Tibial artery (tissue), 4 donors: Measurements from ENCODE around the gene UBQLN1.

Experiments used
- DNase-seq, 2 donors: peaks; one replicate each; pipeline ENCODE4 v3.0.0-alpha.2; 2019
- H3K27ac ChIP-seq, 2 donors: fragments of 200-600 bp; sonication (generic) in 1 of 2; 1 replicate in 1 of 2; 2 replicates in 1 of 2; pipeline ENCODE4 v1.5.1; 2018 to 2019; ENCODE audit warnings: mild to moderate bottlenecking in 1 of 2
- H3K27me3 ChIP-seq, 2 donors: fragments of 200-600 bp; sonication (generic) in 1 of 2; one replicate each; pipeline versions ENCODE4 v1.5.1 to v1.6.0; 2016 to 2019
- H3K36me3 ChIP-seq, 3 donors: fragments of 200-600 bp; sonication (generic) in 2 of 3; one replicate each; pipeline ENCODE4 v1.5.1; 2016 to 2019; ENCODE audit warnings: mild to moderate bottlenecking in 2 of 3
- H3K4me1 ChIP-seq, 4 donors: fragments of 200-600 bp; sonication (generic) in 2 of 4; 1 replicate in 3 of 4; 2 replicates in 1 of 4; pipeline ENCODE4 v1.5.1; 2016 to 2019
- H3K4me3 ChIP-seq, 2 donors: fragments of 200-600 bp; sonication (generic) in 1 of 2; 1 replicate in 1 of 2; 2 replicates in 1 of 2; pipeline ENCODE4 v1.5.1; 2018 to 2019; ENCODE audit warnings: mild to moderate bottlenecking in 2 of 2
- H3K9me3 ChIP-seq, 3 donors: fragments of 200-600 bp; sonication (generic) in 1 of 3; one replicate each; pipeline ENCODE4 v1.5.1; 2016 to 2019
- intact Hi-C: fragments of 100-400 bp; cut with DNase I; formaldehyde crosslinking; loops from one replicate; pipeline ENCODE4 v1.15.0; 2023; ENCODE audit warnings: low total_unique reads
- TF ChIP-seq, protein P1 (sequence below), 2 experiments: fragments of 200-600 bp in 1 of 2; fragments of 450-650 bp in 1 of 2; IDR thresholded peaks; one replicate each; pipeline ENCODE4 v1.5.1; 2017 to 2019; ENCODE audit warnings: antibody characterized with exemption in 2 of 2, mild to moderate bottlenecking in 1 of 2, moderate library complexity in 1 of 2

UBQLN1 gene

DNA sequence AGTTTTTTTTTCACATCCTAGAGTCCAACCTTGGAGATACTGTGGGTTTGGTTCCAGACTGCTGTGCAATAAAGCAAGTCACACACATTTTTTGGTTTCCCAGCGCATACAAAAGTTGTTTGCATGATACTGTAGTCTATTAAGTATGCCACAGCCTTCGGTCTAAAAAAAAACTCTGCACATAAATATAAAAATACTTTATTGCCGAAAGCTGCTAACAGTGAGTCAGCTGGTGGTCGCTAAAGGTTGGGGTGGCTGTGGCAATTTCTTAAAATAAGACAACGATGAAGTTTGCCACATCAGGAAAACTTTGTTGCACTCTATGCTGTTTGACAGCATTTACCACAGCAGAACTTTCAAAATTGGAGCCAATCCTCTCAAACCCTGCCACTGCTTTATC lies 37.4 kb downstream of the UBQLN1 start:
- Histone ChIP-seq H3K27me3 (no peaks in the 10 kb centered on the region), H3K4me3 (no peak overlapping the region), H3K9me3 (no peaks in the 10 kb centered on the region), H3K4me1 (no peaks in the 10 kb centered on the region), H3K27ac (no peak overlapping the region), H3K36me3 (peaks cover 4 to 53% (median 19%) of the 10 kb centered on the region in 3 donors)
- TF ChIP-seq, protein P1, sequence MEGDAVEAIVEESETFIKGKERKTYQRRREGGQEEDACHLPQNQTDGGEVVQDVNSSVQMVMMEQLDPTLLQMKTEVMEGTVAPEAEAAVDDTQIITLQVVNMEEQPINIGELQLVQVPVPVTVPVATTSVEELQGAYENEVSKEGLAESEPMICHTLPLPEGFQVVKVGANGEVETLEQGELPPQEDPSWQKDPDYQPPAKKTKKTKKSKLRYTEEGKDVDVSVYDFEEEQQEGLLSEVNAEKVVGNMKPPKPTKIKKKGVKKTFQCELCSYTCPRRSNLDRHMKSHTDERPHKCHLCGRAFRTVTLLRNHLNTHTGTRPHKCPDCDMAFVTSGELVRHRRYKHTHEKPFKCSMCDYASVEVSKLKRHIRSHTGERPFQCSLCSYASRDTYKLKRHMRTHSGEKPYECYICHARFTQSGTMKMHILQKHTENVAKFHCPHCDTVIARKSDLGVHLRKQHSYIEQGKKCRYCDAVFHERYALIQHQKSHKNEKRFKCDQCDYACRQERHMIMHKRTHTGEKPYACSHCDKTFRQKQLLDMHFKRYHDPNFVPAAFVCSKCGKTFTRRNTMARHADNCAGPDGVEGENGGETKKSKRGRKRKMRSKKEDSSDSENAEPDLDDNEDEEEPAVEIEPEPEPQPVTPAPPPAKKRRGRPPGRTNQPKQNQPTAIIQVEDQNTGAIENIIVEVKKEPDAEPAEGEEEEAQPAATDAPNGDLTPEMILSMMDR (IDR thresholded peaks at IDR 0.05): no peak
- intact Hi-C loops: no loop called here
- DNase-seq: no peak

DNA sequence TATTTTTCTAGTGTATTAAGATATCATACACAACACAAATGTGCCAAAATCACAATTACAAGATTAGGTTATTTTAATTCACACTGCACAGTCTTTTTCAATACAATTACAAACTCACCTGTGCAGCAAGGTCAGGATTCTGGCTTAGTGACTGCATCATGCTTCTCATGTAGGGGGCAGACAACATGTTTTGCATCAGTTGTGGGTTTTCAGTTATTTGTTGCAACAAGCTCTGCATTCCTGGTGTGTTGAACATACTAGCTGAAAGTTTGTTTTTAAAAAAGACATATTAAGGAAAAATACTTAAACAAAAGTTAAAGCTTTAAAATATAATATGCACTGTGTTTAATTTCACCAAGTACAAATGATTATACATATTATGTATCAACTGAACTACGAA lies 38.7 kb downstream of the UBQLN1 start:
- Histone ChIP-seq H3K36me3 (peaks cover 5 to 66% (median 25%) of the 10 kb centered on the region in 3 donors), H3K27ac (no peak overlapping the region), H3K4me1 (no peaks in the 10 kb centered on the region), H3K4me3 (no peak overlapping the region), H3K9me3 (no peaks in the 10 kb centered on the region), H3K27me3 (no peaks in the 10 kb centered on the region)
- TF ChIP-seq, protein P1 (IDR thresholded peaks at IDR 0.05): no peak
- no peak for DNase-seq
- intact Hi-C loops: no loop called here

DNA sequence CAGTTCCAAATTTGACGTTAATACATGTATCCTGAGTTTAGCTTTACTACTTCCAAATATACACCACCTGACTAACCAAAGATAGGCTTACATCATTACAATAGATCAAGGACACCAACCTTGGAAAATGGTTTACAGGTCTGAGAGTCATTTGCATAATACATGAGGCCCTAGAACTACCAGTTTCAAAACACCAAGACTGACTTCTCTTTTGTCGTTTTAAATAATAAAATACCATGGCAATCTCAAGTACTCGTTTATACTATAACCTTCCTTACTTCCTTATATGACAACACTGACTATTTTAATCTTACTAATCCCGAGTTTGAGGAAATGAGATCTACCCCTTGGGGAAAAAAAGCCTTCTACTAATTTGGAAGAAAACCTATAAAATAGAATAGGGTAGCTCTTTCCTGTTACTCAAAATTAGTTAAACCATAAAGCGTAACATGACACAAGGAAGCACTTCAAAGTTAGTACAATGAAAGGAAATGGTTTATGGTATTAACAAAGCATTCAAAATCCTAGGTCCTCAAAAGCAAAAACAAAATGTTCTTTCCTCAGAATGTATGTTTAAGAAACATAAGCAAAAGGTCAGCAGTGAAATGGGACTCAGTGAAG lies 42.1 kb downstream of the UBQLN1 start:
- Histone ChIP-seq H3K27ac (no peak overlapping the region), H3K4me3 (no peak overlapping the region), H3K36me3 (peaks cover 34 to 65% (median 46%) of the 10 kb centered on the region in 3 donors), H3K27me3 (no peaks in the 10 kb centered on the region), H3K9me3 (no peaks in the 10 kb centered on the region), H3K4me1 (no peaks in the 10 kb centered on the region)
- DNase-seq: no peak
- TF ChIP-seq, protein P1 (IDR thresholded peaks at IDR 0.05): no peak
- intact Hi-C loops: no loop called here

- no peaks in the 10 kb centered on the region for H3K27me3 ChIP-seq
- DNase-seq: no peak
- no peak overlapping the region for H3K4me3 ChIP-seq
- no peaks in the 10 kb centered on the region for H3K9me3 ChIP-seq
- TF ChIP-seq, protein P1 (IDR thresholded peaks at IDR 0.05): no peak
- peaks cover 48 to 72% (median 65%) of the 10 kb centered on the region in 3 donors for H3K36me3 ChIP-seq
- intact Hi-C loops: no loop called here
- H3K4me1 ChIP-seq: no peaks in the 10 kb centered on the region
- H3K27ac ChIP-seq: no peak overlapping the region
These were observed 44.8 kb downstream of the UBQLN1 start for GRCh38 chr9:83662933-83663332.

- no peak overlapping the region for H3K27ac ChIP-seq
- intact Hi-C loops: no loop called here
- no peaks in the 10 kb centered on the region for H3K27me3 ChIP-seq
- DNase-seq: no peak
- peaks cover 52 to 92% (median 88%) of the 10 kb centered on the region in 3 donors for H3K36me3 ChIP-seq
- no peaks in the 10 kb centered on the region for H3K4me1 ChIP-seq
- no peak overlapping the region for H3K4me3 ChIP-seq
- no peaks in the 10 kb centered on the region for H3K9me3 ChIP-seq
- TF ChIP-seq, protein P1 (IDR thresholded peaks at IDR 0.05): no peak
These were observed 50.8 kb downstream of the UBQLN1 start for GRCh38 chr9:83656952-83657351.
